Astrocyte (in vitro differentiated cells and primary cell): ENCODE measurements around the gene UGT1A3.

Source experiments
- CTCF ChIP-seq: IDR thresholded peaks from 2 replicates; pipeline ENCODE4 v1.5.1; 2011; ENCODE audit warnings: low read depth, mild to moderate bottlenecking, inconsistent platforms, low read length, moderate library complexity; ENCODE audit not compliant: insufficient read depth
- EZH2 ChIP-seq: IDR thresholded peaks from 2 replicates; pipeline ENCODE4 v1.6.1; 2012; ENCODE audit warnings: mild to moderate bottlenecking, low read length, inconsistent platforms; ENCODE audit not compliant: insufficient read depth

- TF ChIP-seq CTCF (no peak), EZH2 (no peak)
Observed at GRCh38 chr2:233760043-233760442, 31.2 kb downstream of the UGT1A3 start, which contains the start of gene UGT1A1.
